GM21528 (cell line): ENCODE measurements around the gene PRKCQ.
A peak's percentile ranks its signal among the peaks of the same experiment; 100 is the strongest.
"Not testable (repeated sequence)": the region's sequence is repeated elsewhere in the genome, so short reads cannot be mapped to it uniquely, and the experiment has no call there.

Experiments used
- ATAC-seq: cut with Tn5 transposase; IDR thresholded peaks from one replicate; pipeline ENCODE4 v1.9.1; 2021; ENCODE audit warnings: mild to moderate bottlenecking, moderate library complexity; ENCODE audit not compliant: unreplicated experiment, low FRiP score

Gene PRKCQ

DNA sequence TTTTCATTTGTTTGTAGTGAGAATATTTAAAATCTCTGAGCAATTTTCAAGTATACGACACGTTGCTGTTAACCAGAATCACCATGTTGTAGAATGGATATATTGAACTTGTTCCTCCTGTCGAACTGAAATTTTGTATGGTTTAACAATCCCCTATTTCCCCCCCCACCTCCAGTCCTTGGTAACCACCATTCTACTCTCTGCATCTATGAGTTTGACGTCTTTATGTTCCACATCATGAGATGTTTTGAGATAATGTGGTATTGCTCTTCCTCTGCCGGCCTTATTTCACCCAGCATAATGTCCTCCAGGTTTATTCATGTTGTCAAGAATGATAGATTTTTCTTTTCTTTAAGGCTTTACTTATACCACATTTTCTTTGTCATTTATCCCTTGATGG, 17.4 kb upstream of the PRKCQ start:
- ATAC-seq, result no peak

DNA sequence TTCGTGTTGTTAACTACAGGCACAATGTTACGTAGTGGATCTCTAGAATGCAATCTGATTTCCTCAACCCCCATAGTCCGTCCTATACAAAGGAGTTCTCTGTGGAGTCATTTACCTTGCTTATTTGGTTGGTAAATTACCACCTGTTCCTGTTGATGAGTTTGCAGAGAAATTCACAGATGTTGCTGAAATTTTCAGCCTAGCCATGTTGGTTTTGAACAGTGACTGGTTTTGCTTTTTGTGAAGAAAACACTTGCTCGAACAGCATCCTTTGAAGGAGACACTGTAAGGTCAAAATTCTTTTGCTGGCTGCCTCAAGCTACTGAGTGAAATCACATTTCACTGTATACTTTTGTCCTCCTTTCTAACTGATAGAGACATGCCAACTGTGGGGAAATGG, 15.4 kb upstream of the PRKCQ start:
- no peak for ATAC-seq

DNA sequence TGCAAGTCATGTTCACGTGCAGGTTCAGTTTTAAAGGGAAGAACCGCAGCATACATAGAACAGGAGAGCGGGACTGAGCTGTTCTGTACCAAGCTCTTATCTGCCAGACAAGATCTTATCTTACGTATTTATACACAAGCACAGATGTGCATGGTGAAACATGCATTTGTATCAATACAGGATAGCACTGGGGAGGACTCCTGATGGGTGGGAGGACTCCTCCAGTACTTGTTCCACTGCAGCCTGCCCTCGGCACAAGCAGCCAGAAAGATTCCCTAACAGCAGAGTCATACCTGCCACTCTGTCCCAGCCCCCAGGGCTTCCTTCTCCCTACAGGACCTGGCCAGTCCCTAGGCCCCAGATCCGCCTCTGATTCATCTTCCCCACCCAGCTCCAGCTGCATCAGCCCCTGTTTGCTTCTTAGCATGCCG, 13.2 kb upstream of the PRKCQ start:
- no peak for ATAC-seq

- ATAC-seq, result no peak
Measured at GRCh38 chr10:6592080-6592479, 12.0 kb upstream of the PRKCQ start.

DNA sequence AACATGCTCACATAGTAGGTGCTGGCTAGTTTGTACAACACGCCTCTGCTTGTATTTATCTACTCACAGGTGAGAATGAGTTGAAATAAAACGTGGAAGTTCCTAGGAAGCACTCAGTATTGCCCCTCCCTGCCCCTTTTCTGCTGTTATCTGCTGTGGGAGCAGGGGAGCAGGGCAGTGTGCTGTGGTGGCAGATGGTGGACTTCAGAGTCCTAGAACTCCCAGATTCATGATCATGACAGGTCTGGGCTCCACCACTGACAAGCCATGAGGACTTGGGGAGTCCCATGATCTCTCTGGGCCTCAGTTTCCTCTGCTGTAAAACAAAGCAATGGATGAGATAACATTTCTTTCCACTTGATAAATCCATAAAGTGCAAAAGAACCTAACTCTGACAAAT, 11.6 kb upstream of the PRKCQ start:
- ATAC-seq, result no peak

GRCh38 chr10:6590100-6590499, 10.0 kb upstream of the PRKCQ start:
- no peak for ATAC-seq

DNA sequence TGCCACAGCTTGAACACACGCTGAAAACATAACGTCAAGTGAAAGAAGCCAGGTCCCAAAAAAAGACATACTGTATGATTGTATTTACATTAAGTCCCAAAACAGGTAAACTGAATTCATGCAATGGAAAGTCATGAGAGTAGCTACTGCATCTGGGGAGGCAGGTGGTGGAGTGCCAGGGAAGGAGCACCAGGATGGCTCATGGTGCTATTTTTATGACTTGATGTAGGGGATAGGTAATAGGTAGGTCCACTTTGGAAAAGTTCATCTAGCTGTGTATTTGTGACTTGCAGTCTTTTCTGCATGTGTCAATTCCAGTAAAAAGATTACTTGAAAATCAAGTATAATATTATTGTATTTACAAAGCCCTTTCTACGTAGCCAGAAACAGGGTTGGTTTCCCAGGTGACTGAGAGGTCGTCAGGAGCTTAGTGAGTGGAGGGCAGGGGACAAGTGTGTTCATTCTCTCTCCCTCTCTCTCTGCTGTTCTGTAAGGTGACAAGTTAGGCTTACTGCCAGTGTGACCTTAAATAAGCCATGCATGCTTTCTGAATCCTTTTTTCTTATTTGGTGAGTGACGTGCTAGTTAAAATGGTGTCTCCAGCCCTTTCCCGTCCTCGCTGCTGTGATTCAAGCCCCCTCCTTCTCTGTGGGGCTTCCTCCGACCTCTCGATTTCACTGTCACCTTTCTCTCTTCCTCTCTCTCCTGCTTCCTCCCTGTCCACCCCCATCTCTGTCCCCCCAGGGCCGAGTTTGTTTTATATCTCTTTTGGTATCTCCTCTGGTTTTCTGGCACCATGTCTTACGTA, 9.4 kb upstream of the PRKCQ start:
- no peak for ATAC-seq

DNA sequence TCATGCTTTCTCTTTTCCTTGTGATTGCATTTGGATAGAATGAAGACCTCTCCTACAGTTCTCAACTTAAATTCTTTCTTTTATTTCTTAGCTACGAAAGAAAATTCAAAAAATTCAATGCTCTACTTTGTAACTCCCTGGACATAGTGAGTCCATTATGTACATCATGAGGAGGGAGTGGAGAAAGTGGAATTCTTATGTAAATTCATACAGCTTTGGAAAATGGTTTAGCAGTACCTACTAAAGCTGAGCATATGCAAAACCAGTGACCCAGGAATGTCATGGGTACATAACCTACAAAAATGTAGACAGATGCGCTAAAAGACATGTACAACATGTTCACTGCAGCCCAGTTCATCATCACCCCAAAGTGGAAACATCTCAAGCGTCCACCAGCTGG, 8.8 kb upstream of the PRKCQ start:
- ATAC-seq, result no peak

DNA sequence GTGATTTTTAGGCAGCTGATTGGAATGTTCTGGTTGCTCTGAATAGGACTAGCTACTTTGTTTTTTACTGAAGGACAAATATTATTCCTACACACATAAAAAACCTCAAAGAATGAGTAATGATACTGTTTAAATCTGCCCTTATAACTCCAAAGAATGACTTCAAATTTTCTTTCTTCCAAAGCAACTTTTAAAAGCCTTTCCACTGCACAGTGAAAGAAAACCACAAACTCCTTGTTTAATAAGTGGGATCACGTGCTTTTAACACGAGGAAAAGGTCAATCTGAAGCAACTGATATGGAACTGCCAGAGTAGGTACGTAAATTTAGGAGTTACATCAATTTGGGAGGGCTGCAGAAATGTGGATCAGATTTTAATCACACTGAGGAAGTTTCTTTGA, 8.0 kb upstream of the PRKCQ start:
- no peak for ATAC-seq

- no peak for ATAC-seq
Measured at GRCh38 chr10:6586501-6586900, 6.4 kb upstream of the PRKCQ start.

GRCh38 chr10:6583447-6583846, 3.4 kb upstream of the PRKCQ start:
- no peak for ATAC-seq

DNA sequence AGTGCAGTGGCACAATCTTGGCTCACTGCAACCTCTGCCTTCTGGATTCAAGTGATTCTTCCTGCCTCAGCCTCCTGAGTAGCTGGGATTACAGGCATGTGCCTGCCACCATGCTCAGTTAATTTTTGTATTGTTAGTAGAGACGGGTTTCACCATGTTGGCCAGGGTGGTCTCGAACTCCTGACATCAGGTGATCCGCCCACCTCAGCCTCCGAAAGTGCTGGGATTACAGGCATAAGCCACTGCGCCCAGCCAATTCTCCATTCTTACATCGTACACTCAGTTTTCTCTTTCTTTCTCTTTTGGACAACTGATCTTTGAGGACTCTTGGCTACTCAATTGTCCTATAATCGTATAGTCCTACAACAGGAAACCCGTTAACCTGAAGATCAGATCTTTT, 2.8 kb upstream of the PRKCQ start:
- ATAC-seq, result not testable (repeated sequence)

DNA sequence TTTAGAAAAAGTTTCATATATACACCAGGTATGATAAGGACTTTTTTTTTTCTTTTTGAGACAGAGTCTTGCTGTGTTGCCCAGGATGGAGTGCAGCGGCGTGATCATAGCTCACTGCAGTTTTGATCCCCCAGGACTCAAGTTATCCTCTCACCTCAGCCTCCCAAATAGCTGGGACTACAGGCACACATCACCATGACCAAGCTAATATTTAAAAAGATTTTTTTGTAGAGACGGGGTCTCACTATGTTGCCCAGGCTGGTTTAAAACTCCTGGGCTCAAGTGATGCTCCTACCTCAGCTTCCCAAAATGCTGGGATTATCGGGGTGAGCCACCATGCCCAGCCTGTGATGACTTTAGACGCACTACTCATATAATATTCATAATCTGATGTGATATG, 2.2 kb upstream of the PRKCQ start:
- no peak for ATAC-seq

GRCh38 chr10:6581778-6582228, 1.7 kb upstream of the PRKCQ start:
- no peak for ATAC-seq

- not testable (repeated sequence) for ATAC-seq
Measured at GRCh38 chr10:6581223-6581622, 1.1 kb upstream of the PRKCQ start.

DNA sequence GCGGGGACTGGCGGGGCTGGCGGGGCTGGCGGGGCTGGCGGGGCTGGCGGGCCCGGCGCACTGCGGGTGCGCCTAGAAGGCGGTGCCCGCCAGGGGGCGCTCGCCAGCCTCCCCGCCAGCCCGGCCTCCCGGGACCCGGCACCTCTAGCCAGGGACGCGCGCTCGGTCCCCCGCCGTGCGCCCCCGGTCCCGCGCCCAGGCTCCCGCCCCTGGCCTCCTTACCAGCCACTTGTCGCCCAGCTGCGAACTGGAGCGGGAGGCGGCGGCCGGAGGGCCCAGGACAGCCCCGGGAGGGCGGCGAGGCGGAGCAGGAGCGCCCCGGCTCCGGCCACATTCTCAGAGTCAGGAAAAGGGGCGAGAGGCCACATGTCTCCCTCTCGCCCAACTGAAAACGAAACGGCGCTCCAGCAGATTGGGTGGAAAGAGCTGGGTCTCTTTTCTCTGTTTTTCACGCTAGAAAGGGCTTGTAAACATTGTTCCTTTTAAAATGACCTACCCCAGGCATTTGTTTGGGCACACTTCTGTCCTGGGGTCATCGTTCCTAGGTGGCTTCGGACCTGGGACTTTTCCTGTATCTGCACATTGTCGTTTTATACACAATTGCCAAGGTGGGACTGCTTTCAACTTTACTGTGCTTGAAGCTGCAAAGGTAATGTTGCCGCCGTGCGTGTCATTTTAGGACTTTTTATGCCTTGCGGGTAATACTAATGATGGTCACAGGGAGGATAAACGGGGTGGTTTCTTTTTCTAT, 378 bp upstream of the PRKCQ start:
- ATAC-seq, result peak; percentile 85

DNA sequence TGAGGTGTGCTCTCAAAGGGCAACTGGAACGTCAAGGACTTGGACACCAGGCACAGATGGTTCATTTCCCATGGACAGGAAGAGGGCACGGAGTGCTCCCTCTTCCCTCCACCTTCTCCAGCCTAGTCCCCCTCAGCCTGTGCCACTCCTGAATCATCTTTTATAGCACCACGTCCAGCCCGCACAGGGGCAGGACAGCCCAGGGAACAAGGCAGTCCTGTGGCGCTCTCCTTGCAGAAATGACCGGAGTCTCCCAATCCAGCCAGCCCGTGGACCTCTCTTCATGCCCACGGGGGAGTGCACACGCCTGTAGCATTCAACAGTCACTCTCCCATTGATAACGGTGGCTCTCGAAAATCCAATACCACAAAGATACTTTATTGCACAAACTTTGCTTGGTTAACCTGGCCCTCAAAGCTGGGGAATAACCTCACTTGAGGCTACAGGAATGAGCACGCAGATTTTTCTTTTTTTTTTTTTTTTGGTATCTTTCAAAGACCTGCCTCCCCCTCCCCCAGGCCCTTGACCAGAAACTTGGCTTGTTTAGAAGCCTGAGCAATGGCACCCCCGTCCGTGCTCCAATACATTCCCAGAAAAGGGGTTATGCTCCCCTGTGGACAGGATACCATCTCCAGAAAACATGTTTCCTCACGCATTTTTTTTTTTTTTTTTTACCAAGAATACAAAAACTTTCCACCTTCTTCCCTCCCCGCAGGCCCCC, 733 bp downstream of the PRKCQ start:
- no peak for ATAC-seq

- no peak for ATAC-seq
Measured at GRCh38 chr10:6578795-6579182, 1.3 kb downstream of the PRKCQ start.

DNA sequence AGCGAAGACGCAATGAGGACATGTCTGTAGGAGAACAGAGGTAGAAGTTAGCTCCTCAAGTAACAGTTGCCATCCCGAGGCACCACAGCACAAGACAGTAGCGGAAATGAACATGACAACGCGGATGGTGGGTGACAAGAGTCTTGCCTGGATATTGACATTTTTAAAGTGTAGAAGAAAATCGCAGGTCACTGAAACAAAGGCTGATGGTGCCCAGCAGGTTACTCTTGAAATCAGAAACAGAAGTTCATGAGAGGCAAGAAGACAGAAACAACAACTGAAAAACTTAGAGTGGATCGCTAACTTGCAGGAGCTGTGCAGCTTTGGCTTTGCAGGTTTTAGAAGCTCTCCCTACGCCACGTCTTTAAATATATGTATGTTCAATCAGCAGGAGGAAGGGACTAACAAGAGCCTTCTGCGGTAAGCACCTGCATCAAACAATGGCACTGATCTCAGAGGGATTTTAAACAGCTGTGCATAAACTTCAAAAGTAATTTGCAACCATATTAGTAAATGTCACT, 1.8 kb downstream of the PRKCQ start:
- ATAC-seq, result no peak

GRCh38 chr10:6576326-6576725, 3.8 kb downstream of the PRKCQ start:
- no peak for ATAC-seq

DNA sequence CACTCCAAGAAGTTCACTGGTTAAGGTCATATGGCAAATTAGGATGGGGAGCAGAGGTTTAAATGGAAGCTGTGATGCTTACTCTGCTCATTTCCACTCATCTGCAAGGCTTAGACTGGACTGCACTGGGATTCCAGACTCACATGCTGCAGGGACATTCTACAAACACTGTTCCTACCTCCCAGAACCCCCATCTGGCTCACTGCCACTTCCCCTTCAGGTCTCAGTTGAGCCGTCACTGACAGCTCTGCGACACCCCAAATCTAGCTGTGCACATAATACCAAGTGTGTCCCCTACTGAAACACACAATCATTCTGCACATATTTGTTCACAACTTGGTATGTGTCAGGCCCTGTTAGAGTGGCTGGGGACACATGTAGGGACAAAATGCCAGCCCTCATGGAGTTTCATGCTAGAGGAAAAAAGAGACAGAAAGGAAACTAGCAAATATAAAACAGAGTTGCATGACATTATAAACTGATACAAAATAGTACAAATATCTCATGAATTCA, 5.4 kb downstream of the PRKCQ start:
- no peak for ATAC-seq
